GM20000 (cell line): Measurements from ENCODE around the gene KAT5.

ENCODE experiments used
- DNase-seq: peaks from one replicate; pipeline ENCODE4 v3.0.0; 2012; ENCODE audit warnings: low spot score
- TF ChIP-seq, protein P1 (sequence below): IDR thresholded peaks from 2 replicates; pipeline ENCODE4 v1.5.1; 2012; ENCODE audit warnings: mild to moderate bottlenecking, control low read depth; ENCODE audit errors: extremely low read depth, missing control alignments

Gene KAT5

DNA sequence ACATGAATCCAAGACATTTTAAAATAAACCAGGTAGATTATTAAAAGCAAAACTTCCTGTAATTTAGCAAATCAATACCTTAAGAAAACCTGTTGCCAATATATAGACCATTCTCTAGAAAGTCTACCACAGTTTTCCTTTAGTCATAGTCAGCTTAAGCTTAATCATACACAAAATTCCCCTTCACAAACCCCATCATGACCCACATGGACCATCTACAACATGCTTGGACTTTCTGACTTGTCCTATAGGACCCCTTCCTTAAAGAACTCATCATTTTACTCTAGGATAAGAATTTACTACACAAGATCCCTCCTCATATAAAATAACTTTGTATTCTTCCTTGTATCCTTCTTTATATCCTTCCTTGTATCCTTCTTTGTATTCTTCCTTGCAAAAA lies 24.8 kb downstream of the KAT5 start:
- TF ChIP-seq, protein P1, sequence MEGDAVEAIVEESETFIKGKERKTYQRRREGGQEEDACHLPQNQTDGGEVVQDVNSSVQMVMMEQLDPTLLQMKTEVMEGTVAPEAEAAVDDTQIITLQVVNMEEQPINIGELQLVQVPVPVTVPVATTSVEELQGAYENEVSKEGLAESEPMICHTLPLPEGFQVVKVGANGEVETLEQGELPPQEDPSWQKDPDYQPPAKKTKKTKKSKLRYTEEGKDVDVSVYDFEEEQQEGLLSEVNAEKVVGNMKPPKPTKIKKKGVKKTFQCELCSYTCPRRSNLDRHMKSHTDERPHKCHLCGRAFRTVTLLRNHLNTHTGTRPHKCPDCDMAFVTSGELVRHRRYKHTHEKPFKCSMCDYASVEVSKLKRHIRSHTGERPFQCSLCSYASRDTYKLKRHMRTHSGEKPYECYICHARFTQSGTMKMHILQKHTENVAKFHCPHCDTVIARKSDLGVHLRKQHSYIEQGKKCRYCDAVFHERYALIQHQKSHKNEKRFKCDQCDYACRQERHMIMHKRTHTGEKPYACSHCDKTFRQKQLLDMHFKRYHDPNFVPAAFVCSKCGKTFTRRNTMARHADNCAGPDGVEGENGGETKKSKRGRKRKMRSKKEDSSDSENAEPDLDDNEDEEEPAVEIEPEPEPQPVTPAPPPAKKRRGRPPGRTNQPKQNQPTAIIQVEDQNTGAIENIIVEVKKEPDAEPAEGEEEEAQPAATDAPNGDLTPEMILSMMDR = no peak

DNA sequence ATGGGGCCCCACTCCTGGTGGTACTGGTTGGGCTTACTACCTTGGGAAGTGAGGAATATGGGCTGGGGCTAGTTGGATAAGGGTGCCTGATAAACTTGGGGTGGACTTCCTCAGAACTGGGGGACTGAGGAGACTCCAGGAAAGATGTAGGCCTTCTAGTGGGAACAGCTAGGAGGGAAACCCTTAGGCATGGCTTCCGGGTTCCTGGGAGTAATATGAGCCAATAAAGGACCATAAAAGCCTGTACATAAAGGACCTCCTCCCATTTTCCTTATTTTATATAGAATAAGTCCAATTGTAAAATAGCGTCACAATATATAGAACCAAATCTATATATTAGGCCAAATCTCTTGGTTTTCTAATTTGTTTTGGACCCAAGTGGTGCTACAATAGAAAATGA lies 27.0 kb downstream of the KAT5 start:
- TF ChIP-seq, protein P1 = no peak
- no peak for DNase-seq

More for the DNA sequence above, 24.8 kb downstream of the KAT5 start:
- no peak for DNase-seq

DNA sequence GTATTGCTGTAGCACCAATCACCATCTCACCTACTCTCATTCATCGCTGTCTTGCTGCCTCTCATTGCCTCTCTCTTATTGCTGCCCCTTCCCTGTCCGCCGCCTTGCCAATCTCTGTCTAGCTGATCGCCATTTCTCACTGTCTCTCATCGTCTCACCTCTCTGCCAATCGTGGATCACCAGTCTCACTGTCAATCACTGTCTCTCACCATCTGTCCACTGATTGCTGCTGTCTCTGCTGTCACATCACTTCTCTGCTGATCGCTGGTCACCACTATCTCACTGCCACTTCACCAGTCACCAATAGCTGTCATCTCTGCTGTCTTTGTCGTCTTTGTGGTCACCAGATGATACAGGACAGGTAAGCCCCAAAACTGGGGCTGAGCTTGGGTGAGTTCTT lies 29.1 kb downstream of the KAT5 start:
- no peak for DNase-seq
- TF ChIP-seq, protein P1 = no peak

DNA sequence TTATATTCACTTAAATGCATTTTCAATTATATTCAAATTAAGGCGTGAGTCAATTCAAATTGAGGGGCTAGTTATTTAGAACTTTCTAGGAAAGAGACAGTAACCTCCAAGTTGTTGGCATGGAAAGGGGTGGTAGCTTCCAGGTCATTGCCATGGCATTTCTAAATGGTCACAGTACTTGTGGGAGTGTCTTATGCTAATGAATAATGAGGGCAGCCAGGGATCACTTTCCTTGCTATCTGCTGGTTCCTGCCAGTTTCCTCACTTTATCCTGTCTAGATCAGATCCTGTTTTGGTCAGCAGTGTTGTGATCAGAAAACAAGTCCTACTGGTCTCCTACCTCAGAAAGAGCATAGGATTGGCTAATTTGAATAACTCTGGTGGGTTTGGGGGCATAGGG lies 30.3 kb downstream of the KAT5 start:
- no peak for DNase-seq

DNA sequence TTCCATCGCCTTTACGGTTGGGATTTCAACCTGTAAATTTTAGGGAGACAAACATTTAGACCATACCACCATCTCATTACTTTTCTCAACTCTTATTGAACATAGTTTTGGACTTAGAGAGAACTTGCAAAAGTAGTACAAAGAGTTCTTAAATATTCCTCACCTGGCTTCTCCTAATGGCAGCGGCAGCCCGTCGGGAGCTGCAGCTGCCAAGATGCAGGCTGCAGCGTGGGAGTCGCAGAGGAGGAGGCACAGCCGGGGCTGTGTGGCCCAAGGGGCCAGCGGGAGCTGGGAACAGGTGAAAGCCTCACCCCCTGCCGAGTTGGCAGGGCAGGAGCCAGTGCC lies 31.6 kb downstream of the KAT5 start:
- TF ChIP-seq, protein P1 = no peak
- no peak for DNase-seq

More for the DNA sequence above, 30.3 kb downstream of the KAT5 start:
- TF ChIP-seq, protein P1 = no peak

DNA sequence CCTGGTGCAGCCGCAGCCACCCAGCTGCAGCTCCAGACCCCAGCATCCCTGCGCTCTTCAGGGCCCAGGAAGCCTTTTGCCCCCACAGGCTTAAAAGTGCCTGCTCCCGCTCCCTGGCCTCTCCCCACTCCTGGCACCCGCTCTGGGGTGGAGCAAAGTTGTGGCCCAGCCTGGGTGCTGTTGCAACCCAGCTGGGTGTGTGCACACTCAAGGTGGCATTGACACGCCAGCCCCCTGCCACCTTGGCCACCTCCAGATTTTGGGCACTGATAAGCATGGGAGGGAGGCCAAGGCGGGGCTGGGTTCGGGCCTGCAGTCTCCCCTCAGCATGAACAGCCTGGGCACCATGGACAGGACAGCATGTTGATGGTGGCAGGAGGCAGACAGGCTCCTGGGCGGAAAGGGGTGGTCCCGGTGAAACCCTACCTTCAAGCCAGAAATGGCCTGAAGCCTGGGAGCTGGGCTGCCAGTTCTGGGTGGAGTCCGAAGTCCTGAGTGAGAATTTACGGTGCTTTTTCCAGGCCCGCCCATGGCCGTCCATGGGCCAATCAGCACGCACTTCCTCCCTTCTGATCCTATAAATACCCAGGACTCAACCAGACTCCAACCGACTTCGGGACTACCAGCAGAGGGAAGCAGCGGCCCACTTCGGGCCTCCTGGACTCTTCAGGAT lies 32.1 kb downstream of the KAT5 start:
- DNase-seq = no peak
- TF ChIP-seq, protein P1 = no peak

DNA sequence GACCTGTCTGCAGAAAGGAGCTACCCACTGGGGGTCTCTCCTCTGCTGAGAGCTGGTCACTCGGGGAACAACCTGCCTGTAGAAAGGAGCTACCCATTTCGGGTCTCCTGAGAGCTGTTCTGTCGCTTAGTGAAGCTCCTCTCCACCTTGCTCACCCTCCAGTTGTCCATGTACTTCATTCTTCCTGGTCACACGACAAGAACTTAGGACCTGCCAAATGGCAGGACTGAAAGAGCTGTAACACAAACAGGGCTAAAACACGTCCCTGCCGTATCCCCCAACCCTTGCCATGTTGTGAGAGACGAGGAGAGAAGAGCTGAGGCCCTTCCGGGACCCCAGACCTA lies 32.6 kb downstream of the KAT5 start:
- TF ChIP-seq, protein P1 = no peak
- no peak for DNase-seq
